NT2/D1 (cell line): ENCODE results near the gene CERS3.

ENCODE experiments used
- SUZ12 ChIP-seq: IDR thresholded peaks from 2 replicates; pipeline ENCODE4 v1.6.1; 2011; ENCODE audit not compliant: insufficient read length, insufficient read depth; ENCODE audit errors: extremely low read depth
- ZNF274 ChIP-seq: IDR thresholded peaks from 2 replicates; pipeline ENCODE4 v1.6.1; 2011; ENCODE audit warnings: mild to moderate bottlenecking, low read depth, low read length

DNA sequence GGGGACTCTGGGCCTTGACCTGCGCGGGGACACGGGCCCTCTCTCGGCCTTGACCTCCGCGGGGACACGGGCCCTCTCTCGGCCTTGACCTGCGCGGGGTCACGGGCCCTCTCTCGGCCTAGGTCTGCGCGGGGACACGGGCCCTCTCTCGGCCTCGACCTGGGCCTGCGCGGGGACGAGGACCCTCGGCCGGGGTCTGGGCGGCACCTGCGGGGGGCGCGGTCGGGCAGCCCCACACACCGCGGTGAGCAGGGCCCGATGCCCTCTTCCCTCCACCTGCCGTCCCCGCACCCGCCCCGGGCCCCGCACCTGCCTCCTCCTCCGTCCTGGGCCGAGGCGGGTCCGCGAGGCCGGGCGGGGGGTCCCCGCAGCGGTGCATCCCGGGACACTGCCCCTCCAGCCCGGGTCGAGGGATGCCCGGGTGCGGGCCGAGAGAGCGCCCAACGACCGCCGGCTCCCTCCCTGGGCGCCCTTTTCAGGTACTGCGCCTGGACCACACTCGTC, 15.6 kb upstream of the CERS3 start:
- TF ChIP-seq SUZ12 (no peak), ZNF274 (no peak)
